Left hindlimb (tissue), 1 donor: ENCODE data around the gene GALK1.

ENCODE experiments used
- DNase-seq: peaks from one replicate; pipeline ENCODE4 v3.0.0-alpha.2; 2018

GALK1 gene

DNA sequence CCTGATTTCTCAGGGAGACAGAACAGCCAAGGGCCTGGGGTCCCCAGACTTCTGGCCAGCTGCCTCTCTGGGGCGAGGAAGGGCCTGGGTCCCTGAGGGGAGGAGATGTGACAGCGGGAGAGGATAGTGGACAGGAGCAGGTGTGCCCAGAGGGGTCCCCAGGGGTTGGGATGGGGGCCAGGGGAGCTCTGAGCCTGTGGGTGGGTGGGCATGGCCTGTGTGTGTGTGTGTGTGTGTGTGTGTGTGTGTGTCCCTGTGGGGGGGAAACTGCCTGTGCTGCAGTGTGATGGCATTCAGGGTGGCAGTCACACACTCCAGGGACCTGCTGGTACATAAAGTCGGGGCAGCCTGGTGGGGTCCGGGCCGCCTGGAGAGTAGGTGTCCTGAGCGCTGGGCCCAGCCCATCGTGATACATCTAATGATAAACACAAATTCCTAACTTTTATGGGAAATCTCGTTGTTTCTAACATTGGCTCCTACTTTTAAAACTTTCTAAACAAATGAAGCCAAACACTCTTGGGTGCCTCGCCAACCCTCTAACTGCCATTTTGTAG lies 42.4 kb downstream of the GALK1 start:
- no peak for DNase-seq

DNA sequence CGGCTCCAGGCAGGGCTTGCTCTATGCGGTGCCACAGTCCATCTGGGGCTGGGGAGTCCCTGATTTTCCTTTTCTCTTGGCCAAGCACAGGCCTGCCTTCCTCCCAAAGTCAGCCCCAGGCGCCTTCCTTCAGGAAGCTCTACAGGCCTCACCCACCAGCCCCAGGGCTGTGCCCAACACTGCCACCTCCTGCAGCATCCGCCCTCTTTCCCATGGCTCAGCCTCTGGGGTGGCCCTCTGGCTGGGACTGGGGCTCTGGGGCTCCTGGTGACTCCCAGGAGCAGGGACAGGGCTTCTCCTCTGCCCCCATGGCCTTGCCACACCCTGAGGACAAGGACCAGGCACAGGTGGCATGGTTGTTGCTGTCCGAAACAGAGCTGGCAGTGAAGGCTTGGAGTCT lies 42.9 kb downstream of the GALK1 start:
- DNase-seq, result no peak

DNA sequence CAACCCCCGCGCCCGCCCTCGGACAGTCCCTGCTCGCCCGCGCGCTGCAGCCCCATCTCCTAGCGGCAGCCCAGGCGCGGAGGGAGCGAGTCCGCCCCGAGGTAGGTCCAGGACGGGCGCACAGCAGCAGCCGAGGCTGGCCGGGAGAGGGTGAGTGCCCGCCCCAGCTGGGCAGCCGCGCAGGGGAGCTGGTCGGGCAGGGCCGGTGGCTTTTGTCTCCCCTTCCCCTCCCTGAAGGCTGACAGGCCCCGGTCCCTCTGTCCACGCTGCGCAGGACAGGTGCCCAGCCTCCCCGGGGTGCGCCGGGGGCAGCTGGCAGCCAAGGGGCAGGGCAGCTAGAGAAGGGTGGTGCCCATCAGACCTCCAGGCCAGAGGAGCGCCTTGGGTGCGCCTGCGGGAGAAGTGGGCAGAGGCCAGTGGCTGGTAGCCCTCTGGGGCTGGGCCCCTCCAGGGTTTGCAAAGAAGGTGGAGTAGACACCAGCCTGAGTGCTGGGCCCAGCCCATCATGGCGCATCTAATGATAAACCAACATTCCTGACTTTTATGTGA lies 43.5 kb downstream of the GALK1 start:
- DNase-seq, result no peak

DNA sequence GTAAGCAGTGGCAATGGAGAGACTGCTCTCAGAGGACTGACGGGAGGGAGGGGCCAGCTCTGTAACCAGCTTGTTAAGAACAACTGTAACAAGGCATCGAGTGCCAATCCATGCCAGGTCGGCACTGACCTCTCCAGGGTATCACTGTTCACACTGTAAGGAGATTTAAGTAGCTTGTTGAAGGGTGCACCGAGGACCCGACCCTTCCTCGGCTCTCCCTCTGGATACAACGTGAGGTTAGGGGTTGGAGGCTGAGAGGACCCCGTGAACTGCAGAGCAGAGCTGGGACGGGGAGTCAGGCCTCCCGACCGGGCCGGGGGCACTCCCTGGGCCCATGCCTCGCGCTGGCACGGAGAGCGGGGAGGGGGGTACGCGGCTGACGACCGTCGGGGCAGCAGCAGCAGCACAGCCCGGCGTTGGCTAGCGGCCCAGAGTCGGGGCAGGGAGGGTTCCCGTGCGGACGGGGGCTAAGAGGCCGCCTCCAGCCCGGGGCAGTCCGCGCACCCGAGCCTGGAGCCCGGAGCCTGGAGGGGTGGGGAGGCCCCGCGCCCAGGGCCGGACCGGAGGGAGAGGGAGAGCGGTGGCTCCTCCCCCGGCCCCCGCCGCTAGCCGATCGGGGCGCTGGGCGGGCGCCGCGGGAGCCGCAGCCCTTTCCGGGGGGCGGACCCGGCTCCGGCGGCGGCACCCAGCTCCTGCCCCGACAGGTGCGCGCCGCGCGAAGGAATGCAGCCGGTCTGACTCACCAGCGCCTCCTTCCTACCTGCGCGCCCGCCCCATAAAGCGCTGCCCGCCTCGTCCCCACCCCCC lies 44.1 kb downstream of the GALK1 start, which contains the start of gene ITGB4:
Gene ITGB4 (plus strand): TSS at position 804 of the 807 bp plus-strand sequence. CDS start 3,245 bp downstream, outside the sequence.
- no peak for DNase-seq

DNA sequence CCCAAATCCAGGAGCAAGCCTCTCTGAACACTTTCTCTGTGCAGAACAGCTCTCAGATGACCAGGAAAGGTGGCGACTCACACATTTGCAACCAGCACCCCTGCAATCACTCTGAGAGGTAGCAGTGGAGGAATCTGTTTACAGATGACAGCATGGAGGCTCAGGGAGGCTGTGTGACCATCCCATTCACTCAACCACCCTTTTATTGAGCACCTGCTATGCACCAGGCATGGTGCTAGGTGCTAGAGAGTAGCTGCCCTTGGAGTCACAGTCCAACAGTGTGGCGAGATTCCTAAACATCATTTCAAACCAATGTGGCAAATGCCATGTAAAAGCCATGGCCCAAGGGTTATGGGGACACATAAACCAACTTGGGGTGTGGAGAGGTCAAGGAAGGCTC lies 45.3 kb downstream of the GALK1 start:
- no peak for DNase-seq

DNA sequence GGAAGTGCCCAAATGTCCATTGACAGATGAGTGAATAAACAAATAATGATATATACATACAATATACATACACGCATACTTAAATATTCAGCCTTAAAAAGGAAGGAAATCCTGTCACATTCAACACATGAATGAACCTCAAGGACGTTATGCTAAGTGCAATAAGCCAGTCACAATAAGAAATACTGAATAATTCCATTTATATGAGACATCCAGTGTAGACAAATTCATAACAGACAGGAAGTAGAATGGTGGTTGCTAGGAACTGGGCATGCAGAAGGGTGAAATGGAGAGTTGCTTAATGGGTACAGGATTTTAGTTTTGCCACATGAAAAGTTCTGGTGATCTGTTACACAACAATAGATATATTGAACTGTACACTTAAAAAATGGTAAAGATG lies 52.5 kb downstream of the GALK1 start:
- no peak for DNase-seq
